Stomach (tissue), 4 donors: Measurements from ENCODE around the gene NKAP.

ENCODE experiments used
- CTCF ChIP-seq, 7 experiments: fragments of 450-650 bp in 4 of 7; fragments of 200-600 bp in 3 of 7; sonication (generic) in 3 of 7; IDR thresholded peaks; one replicate each; pipeline ENCODE4 v1.5.1; 2016 to 2019; ENCODE audit warnings: antibody characterized with exemption in 7 of 7, control low read depth in 2 of 7, mild to moderate bottlenecking in 1 of 7
- EP300 ChIP-seq: sonication (generic); formaldehyde crosslinking; IDR thresholded peaks from one replicate; pipeline ENCODE4 v1.6.1; 2017; ENCODE audit warnings: antibody characterized with exemption
- POLR2A ChIP-seq, 4 donors: fragments of 450-650 bp; IDR thresholded peaks; one replicate each; pipeline ENCODE4 v1.6.1; 2016; ENCODE audit warnings: antibody characterized with exemption in 4 of 4, control low read depth in 2 of 4, mild to moderate bottlenecking in 1 of 4, moderate library complexity in 1 of 4
- POLR2AphosphoS5 ChIP-seq, 3 donors: sonication (generic); formaldehyde crosslinking; IDR thresholded peaks; one replicate each; pipeline ENCODE4 v1.6.1; 2016; ENCODE audit warnings: antibody characterized with exemption in 3 of 3

- TF ChIP-seq POLR2AphosphoS5 (IDR thresholded peaks at IDR 0.05): peak; percentile 53 to 77 (median 57)
- TF ChIP-seq CTCF (IDR thresholded peaks at IDR 0.05): no peak
- peak in 1 of 4 donors; percentile 19 for TF ChIP-seq POLR2A (IDR thresholded peaks at IDR 0.05)
- no peak for TF ChIP-seq EP300
Measured at GRCh38 chrX:119943185-119943988, at the start of gene NKAP.
